A673 (cell line): Measurements from ENCODE around the gene PDE4B. TPM values are rescaled to one million over a fixed set of nuclear protein-coding genes. Genes with fewer than 3 reads are reported as not detected.

ENCODE experiments used
- BruUV-seq: library from RNA; stranded (reverse); fragments of 400-500 nt; replicated peaks from 2 replicates; lab custom pipeline; 2021; lab: Mats Ljungman, UMichigan
- CTCF ChIA-PET: fragments of 300-600 bp; sonication (Branson Sonifier 250); formaldehyde crosslinking; loops from one replicate; lab custom pipeline; 2022; ENCODE audit warnings: antibody characterized with exemption; lab: Charles Lee
- POLR2A ChIA-PET: fragments of 300-600 bp; sonication (Branson Sonifier 250); formaldehyde crosslinking; loops from one replicate; lab custom pipeline; 2022; ENCODE audit warnings: antibody characterized with exemption; ENCODE audit not compliant: low non-redundant PET; lab: Charles Lee
- DNase-seq: peaks from one replicate; pipeline ENCODE4 v3.0.0-alpha.2; 2015; ENCODE audit warnings: low spot score
- H3K27ac ChIP-seq: fragments of 200-600 bp; sonication (generic); 2 replicates; pipeline ENCODE4 v1.5.1; 2016; ENCODE audit warnings: mixed run types, low read depth, mild to moderate bottlenecking, mixed read lengths, antibody characterized with exemption, low read length; ENCODE audit not compliant: poor library complexity, severe bottlenecking
- H3K27me3 ChIP-seq: fragments of 200-600 bp; sonication (generic); replicated peaks from 2 replicates; pipeline ENCODE4 v1.6.1; 2017; ENCODE audit warnings: mixed run types, low read depth, mild to moderate bottlenecking, mixed read lengths, antibody characterized with exemption, low read length; ENCODE audit not compliant: insufficient read depth, poor library complexity
- H3K36me3 ChIP-seq: fragments of 200-600 bp; sonication (generic); 2 replicates; pipeline ENCODE4 v1.6.1; 2016; ENCODE audit warnings: mixed run types, mild to moderate bottlenecking, mixed read lengths, antibody characterized with exemption, low read length; ENCODE audit not compliant: insufficient read depth, poor library complexity, severe bottlenecking
- H3K4me1 ChIP-seq: fragments of 200-600 bp; sonication (generic); 2 replicates; pipeline ENCODE4 v1.6.1; 2017; ENCODE audit warnings: mixed run types, mild to moderate bottlenecking, mixed read lengths, antibody characterized with exemption, low read length; ENCODE audit not compliant: insufficient read depth, poor library complexity, severe bottlenecking
- H3K4me3 ChIP-seq: fragments of 200-600 bp; sonication (generic); 2 replicates; pipeline ENCODE4 v1.5.1; 2016; ENCODE audit warnings: low read depth, mixed run types, mild to moderate bottlenecking, mixed read lengths, low read length; ENCODE audit not compliant: poor library complexity, severe bottlenecking
- H3K9me3 ChIP-seq: fragments of 200-600 bp; sonication (generic); 2 replicates; pipeline ENCODE4 v1.6.1; 2016; ENCODE audit warnings: mixed run types, low read depth, mild to moderate bottlenecking, mixed read lengths, antibody characterized with exemption, low read length; ENCODE audit not compliant: poor library complexity, severe bottlenecking
- EZH2 ChIP-seq: fragments of 200-600 bp; sonication (generic); IDR thresholded peaks from 2 replicates; pipeline ENCODE4 v1.6.1; 2017; ENCODE audit warnings: borderline replicate concordance, low read depth, mild to moderate bottlenecking, mixed read lengths, antibody characterized with exemption, low read length; ENCODE audit not compliant: poor library complexity, severe bottlenecking
- intact Hi-C: fragments of 100-400 bp; cut with micrococcal nuclease; formaldehyde crosslinking; loops from one replicate; pipeline ENCODE4 v1.10.0; 2022; ENCODE audit not compliant: unreplicated experiment
- total RNA-seq: library from RNA; stranded (reverse); gene quantifications from 2 replicates; pipeline ENCODE4 v1.2.3, GENCODE V29; 2021
- TF ChIP-seq, protein P1 (sequence below): fragments of 300-800, 200-600 bp; sonication (generic); conservative IDR thresholded peaks from 2 replicates; pipeline ENCODE4 v1.5.1; 2017; ENCODE audit warnings: low read depth, mild to moderate bottlenecking, antibody characterized with exemption, low read length, moderate library complexity, mixed read lengths

PDE4B gene
- total RNA-seq, 1 experiment from 2014 or later = 20.0 TPM

DNA sequence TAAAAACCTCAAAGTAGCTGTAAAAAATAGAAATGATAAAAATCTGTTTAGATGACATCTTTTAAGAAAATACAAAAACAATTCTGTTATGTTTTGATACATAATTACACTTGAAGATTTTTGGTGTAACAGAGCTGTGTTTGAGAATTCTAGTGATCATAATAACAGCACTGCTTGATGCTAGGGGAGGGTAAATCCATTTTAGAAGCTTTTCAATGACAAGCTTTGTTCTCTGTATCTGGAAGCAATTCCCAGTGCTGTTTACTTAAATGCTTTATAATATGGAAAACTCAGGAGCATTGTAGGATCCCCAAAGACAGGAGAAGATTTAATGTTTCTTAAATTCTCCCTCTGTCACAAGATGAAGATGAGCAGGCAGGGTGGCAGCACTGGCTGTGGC is 359.3 kb downstream of the PDE4B start:
- CTCF ChIA-PET = no interaction called here
- intact Hi-C loops = no loop called here
- no TSS peak for BruUV-seq
- no peak for DNase-seq
- Histone ChIP-seq H3K4me3 (no peak overlapping the region), H3K27ac (no peak overlapping the region), H3K9me3 (no peaks in the 10 kb centered on the region), H3K36me3 (no peaks in the 10 kb centered on the region), H3K4me1 (no peaks in the 10 kb centered on the region), H3K27me3 (no peaks in the 10 kb centered on the region)
- TF ChIP-seq EZH2 = no peak
- TF ChIP-seq, protein P1, sequence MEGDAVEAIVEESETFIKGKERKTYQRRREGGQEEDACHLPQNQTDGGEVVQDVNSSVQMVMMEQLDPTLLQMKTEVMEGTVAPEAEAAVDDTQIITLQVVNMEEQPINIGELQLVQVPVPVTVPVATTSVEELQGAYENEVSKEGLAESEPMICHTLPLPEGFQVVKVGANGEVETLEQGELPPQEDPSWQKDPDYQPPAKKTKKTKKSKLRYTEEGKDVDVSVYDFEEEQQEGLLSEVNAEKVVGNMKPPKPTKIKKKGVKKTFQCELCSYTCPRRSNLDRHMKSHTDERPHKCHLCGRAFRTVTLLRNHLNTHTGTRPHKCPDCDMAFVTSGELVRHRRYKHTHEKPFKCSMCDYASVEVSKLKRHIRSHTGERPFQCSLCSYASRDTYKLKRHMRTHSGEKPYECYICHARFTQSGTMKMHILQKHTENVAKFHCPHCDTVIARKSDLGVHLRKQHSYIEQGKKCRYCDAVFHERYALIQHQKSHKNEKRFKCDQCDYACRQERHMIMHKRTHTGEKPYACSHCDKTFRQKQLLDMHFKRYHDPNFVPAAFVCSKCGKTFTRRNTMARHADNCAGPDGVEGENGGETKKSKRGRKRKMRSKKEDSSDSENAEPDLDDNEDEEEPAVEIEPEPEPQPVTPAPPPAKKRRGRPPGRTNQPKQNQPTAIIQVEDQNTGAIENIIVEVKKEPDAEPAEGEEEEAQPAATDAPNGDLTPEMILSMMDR = no peak
- POLR2A ChIA-PET = no interaction called here

DNA sequence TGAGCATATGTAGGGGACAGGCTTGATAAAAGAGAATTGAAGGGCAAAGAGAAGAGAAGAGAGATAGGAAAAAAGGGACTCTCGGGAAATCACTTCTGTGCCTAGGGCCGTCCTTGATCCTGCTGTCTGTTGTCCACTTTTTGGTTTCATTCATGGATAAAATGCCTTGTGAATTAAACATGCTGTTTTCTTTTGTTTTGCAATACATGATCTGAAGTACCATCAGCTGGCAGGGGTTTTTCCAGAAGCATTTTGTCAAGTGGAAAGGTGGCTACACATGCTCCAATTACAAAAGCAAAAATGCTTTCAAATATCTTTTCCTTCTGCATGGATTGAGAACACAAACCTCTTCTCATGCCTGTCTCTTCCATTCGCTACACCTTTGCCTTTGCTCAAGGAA is 361.7 kb downstream of the PDE4B start:
- Histone ChIP-seq H3K27ac (no peak overlapping the region), H3K27me3 (no peaks in the 10 kb centered on the region), H3K4me3 (no peak overlapping the region), H3K9me3 (no peaks in the 10 kb centered on the region), H3K36me3 (no peaks in the 10 kb centered on the region), H3K4me1 (no peaks in the 10 kb centered on the region)
- intact Hi-C loops = no loop called here
- ChIA-PET CTCF (no interaction called here), POLR2A (no interaction called here)
- BruUV-seq = no TSS peak
- TF ChIP-seq, protein P1 = no peak
- no peak for TF ChIP-seq EZH2
- DNase-seq = no peak

DNA sequence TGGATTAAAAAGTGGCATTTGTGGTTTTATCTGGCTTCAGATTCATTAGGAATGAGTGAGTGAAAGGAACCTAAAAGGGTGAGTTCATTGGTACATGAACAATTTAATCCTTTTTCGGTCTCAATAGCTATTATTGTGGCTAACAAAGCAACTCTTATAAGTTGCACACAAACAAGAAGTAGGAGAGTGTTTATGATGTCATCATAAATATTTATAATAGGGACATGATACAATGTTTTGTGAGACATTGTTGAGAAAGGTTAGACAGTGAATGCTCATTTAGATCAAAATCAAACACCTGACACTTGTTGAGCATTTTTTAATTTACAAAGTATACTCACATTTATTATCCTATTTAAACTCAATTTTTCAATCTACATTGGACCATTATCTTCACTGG is 363.4 kb downstream of the PDE4B start:
- TF ChIP-seq, protein P1 = no peak
- no peak for TF ChIP-seq EZH2
- Histone ChIP-seq H3K4me3 (no peak overlapping the region), H3K36me3 (no peaks in the 10 kb centered on the region), H3K27me3 (no peaks in the 10 kb centered on the region), H3K27ac (no peak overlapping the region), H3K9me3 (no peaks in the 10 kb centered on the region), H3K4me1 (no peaks in the 10 kb centered on the region)
- CTCF ChIA-PET = no interaction called here
- intact Hi-C loops = no loop called here
- POLR2A ChIA-PET = no interaction called here
- DNase-seq = no peak
- BruUV-seq = no TSS peak
